Measurements from ENCODE around the gene RRAGA.
"Not testable (repeated sequence)": the region's sequence is repeated elsewhere in the genome, so short reads cannot be mapped to it uniquely, and the experiment has no call there.

Gene RRAGA

GRCh38 chr9:19087106-19088000, 38.1 kb downstream of the RRAGA start:
- DNase-seq = no peak

GRCh38 chr9:19097431-19097830, 48.2 kb downstream of the RRAGA start:
- DNase-seq = not testable (repeated sequence)

All from NCI-H1105 treated with DMSO at 0.1 percent for 48 hours (cell line).